Choroid plexus epithelial cell (primary cell): ENCODE data around the gene NTSR1.

Experiments
- DNase-seq: peaks from one replicate; pipeline ENCODE4 v3.0.0-alpha.2; 2010; ENCODE audit warnings: low read depth
- H3K4me3 ChIP-seq: 2 replicates; pipeline ENCODE4 v1.5.1; 2011; ENCODE audit warnings: low read depth, mild to moderate bottlenecking, control low read depth, low read length, moderate library complexity
- CTCF ChIP-seq: conservative IDR thresholded peaks from 2 replicates; pipeline ENCODE4 v1.5.1; 2011; ENCODE audit warnings: low read depth, mild to moderate bottlenecking, control low read depth, inconsistent platforms, low read length, moderate library complexity

The NTSR1 gene

GRCh38 chr20:62694106-62694505 lies 14.5 kb upstream of the NTSR1 start:
- no peak overlapping the region for H3K4me3 ChIP-seq
- TF ChIP-seq CTCF, result no peak
- no peak for DNase-seq

- no peak overlapping the region for H3K4me3 ChIP-seq
- TF ChIP-seq CTCF, result no peak
- DNase-seq, result no peak
Measured at GRCh38 chr20:62694868-62695267, 13.8 kb upstream of the NTSR1 start.

GRCh38 chr20:62695448-62696414 lies 12.9 kb upstream of the NTSR1 start:
- TF ChIP-seq CTCF, result no peak
- no peak for DNase-seq
- no peak overlapping the region for H3K4me3 ChIP-seq

GRCh38 chr20:62696434-62696957 lies 12.1 kb upstream of the NTSR1 start:
- no peak for TF ChIP-seq CTCF
- no peak for DNase-seq
- no peak overlapping the region for H3K4me3 ChIP-seq

- no peak for DNase-seq
- H3K4me3 ChIP-seq, result no peak overlapping the region
- TF ChIP-seq CTCF, result no peak
Measured at GRCh38 chr20:62696989-62697388, 11.6 kb upstream of the NTSR1 start.

GRCh38 chr20:62697468-62697912 lies 11.1 kb upstream of the NTSR1 start:
- no peak for DNase-seq
- H3K4me3 ChIP-seq, result no peak overlapping the region
- TF ChIP-seq CTCF, result no peak

GRCh38 chr20:62698231-62698630 lies 10.4 kb upstream of the NTSR1 start:
- no peak for DNase-seq
- H3K4me3 ChIP-seq, result no peak overlapping the region
- TF ChIP-seq CTCF, result no peak
